Subcutaneous adipose tissue (tissue), 4 donors: ENCODE results near the gene TMEM120B. TPM values are rescaled to one million over a fixed set of nuclear protein-coding genes. Genes with fewer than 3 reads are reported as not detected.

Source experiments
- CTCF ChIP-seq: fragments of 450-650 bp; IDR thresholded peaks from one replicate; pipeline ENCODE4 v1.5.1; 2016; ENCODE audit warnings: low read depth, mild to moderate bottlenecking, control low read depth, antibody characterized with exemption, moderate library complexity
- total RNA-seq, 4 donors: library from RNA; depleted of rRNA; stranded (reverse); fragments of >200 nt; gene quantifications; one replicate each; pipeline ENCODE4 v1.1.0, GENCODE V29; 2016

TMEM120B gene
- total RNA-seq, 4 donors from 2014 or later, result 2.7 to 15.4 (median 3.2) TPM

- no peak for TF ChIP-seq CTCF
These were observed 55.0 kb downstream of the TMEM120B start for GRCh38 chr12:121767525-121768016.

- no peak for TF ChIP-seq CTCF
These were observed 56.8 kb downstream of the TMEM120B start for GRCh38 chr12:121769297-121769830.

- TF ChIP-seq CTCF, result no peak
These were observed 57.3 kb downstream of the TMEM120B start for GRCh38 chr12:121769831-121770301.

GRCh38 chr12:121770388-121770787 lies 57.8 kb downstream of the TMEM120B start:
- no peak for TF ChIP-seq CTCF

- no peak for TF ChIP-seq CTCF
These were observed 58.5 kb downstream of the TMEM120B start for GRCh38 chr12:121770813-121771625.

GRCh38 chr12:121773011-121773777 lies 60.6 kb downstream of the TMEM120B start:
- no peak for TF ChIP-seq CTCF
